A172 (cell line): Measurements from ENCODE around the gene SORT1. TPM values are rescaled to one million over a fixed set of nuclear protein-coding genes. Genes with fewer than 3 reads are reported as not detected.
"Not testable (repeated sequence)": the region's sequence is repeated elsewhere in the genome, so short reads cannot be mapped to it uniquely, and the experiment has no call there.

Experiments
- DNase-seq: peaks from one replicate; pipeline ENCODE4 v3.0.0-alpha.2; 2015; ENCODE audit warnings: low spot score
- total RNA-seq: library from RNA; depleted of rRNA; stranded (reverse); fragments of >200 nt; shearing (Covaris generic); gene quantifications from 2 replicates; pipeline ENCODE4 v1.2.3, GENCODE V29; 2014

SORT1 gene
- total RNA-seq, 1 experiment from 2014 or later, result 15.9 TPM

DNA sequence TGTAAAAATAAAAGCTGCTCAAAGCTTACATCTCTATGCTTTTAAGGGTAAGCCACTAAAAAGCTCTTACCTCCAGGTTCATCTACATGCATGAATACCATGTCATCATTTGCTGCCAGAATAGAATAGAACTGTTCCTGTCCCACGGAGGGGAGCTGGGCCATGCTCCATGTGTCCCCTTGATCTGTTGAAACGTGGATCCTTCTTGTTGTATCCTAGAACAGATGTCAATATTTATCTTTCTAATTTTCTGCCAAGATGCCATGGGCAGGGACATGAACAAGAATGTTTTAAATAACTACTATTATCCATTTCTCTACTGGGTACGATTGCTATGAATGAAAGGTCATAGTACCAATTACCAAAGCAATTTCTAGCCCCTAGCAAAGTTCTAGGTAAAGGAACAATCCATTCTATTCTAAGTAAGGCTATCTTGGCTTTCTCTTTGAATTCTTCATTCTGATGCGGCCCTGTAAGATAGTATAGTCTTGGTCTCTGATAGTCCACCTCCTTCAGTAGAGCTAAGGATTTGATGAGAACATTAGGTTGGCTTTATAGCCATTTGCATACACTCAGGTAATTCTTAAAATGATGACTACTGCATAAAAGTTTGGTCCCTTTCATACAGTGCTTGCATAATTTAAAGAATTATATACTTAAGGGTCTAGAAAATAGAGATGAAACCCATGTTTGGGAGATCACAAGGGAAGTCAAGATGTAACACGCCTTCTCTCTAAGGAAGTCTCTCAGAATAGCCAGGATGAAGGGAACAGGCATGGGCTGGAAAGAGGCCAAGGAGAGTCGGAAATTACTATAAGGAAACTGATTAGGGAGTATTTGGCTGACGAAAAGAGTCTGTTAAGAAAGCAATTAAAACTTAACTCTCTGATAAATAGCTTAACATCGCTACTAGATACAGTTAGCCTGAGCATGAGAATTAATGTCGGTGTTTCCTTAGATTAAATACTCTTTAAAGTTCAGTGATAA, 55.5 kb downstream of the SORT1 start:
- DNase-seq, result no peak

- no peak for DNase-seq
These were observed 59.1 kb downstream of the SORT1 start for GRCh38 chr1:109338608-109339007.

DNA sequence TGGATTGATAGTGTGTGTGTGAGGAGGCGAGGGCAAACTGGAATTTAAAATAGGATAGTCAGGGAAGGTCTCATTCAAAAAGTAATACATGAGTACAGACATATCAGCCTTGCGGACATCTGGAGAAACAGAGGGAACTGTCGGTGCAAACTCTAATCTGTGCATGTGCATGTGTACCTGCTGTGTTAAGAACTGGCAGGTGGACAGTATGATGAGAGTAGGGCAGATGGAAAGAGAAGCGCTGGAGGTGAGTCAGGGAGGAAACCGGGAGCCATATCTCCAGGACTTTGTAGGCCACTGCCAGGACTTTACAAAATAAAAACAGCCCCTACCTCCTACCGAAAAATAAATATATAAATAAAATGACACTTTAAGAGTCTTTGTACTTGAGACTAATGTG, 59.6 kb downstream of the SORT1 start:
- DNase-seq, result no peak

DNA sequence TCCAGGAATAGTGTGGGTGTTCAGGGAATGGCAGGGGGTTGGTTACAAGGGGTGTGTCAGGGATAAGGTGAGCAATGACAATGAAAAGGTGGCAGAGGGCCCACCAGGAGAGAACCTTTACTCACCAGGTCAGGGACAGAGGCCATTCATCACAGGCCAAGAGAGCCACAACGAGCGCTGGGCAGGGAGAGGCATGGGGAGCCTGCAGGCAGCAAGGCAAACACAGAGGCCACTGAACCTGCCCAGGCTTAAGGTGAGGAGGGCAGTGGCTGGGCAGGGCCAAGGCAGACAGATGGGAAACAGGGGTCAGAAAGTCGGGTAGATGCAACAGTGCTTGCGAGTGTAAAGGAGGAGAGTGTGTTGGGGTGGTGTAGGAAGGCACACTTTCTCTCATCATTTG, 62.6 kb downstream of the SORT1 start:
- no peak for DNase-seq

- DNase-seq, result no peak
These were observed 66.6 kb downstream of the SORT1 start for GRCh38 chr1:109331113-109331512.

DNA sequence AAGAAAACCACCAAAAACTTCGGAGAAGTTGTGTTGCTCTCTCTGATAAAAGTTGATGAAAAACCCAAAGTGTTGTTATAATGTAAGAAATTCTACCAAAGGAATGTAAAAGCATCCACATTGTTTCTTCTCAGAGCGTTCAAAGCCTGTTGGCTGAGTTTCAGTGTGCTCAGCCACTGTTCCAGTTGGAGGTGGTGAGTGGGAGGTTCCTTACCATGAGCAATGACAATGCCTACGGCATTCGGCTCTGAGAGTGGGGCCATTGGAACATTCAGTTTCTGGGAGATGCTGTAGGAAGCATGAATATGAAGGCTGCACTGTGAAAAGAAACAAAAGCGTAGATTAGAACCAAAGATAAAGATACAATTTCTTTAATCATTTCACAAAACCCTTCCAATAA, 70.4 kb downstream of the SORT1 start:
- DNase-seq, result no peak

- no peak for DNase-seq
These were observed 74.7 kb downstream of the SORT1 start for GRCh38 chr1:109322974-109323373.

DNA sequence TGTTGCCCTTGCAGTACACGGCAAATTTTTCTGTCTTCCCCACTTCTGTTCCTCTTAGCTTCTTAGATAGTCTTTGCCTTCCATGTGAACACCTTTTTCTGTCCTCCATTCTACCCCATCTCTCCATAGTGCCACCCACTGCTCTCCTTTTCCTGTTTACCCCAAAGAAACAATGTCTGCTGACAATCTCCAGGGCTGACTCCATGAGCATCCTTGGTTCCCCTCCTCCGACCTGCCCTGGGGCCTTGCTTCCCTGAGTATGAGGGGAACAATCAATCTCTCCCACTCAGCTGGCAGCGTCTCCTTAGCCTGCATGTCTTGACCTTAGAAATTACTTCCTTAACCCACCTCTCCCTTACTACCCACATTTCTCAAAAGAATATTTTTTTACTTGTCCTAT, 78.6 kb downstream of the SORT1 start:
- no peak for DNase-seq

- DNase-seq, result no peak
These were observed 81.2 kb downstream of the SORT1 start for GRCh38 chr1:109316506-109316905.

DNA sequence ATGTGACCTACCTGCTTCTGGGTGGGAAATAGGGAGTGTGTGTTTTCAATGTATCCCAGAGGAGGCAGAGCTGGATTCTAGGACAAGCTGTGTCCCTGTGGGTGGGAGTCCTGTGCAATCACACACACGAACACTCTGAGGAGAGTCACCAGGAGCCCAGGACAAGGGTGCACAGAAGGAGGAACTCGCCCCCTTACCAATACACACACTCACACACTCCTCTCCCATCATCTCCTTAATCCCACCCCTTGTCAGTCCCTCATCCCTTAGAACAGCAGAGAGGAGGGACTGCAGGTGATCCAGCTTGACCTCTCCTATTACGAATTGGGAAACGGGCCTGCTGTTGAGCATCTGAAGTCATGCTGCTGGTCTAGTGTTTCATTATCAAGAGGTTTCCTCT, 82.4 kb downstream of the SORT1 start:
- no peak for DNase-seq

GRCh38 chr1:109314795-109315194, 82.9 kb downstream of the SORT1 start:
- DNase-seq, result no peak

GRCh38 chr1:109312978-109313775, 84.5 kb downstream of the SORT1 start:
- DNase-seq, result no peak

- no peak for DNase-seq
These were observed 85.5 kb downstream of the SORT1 start for GRCh38 chr1:109312246-109312645.

DNA sequence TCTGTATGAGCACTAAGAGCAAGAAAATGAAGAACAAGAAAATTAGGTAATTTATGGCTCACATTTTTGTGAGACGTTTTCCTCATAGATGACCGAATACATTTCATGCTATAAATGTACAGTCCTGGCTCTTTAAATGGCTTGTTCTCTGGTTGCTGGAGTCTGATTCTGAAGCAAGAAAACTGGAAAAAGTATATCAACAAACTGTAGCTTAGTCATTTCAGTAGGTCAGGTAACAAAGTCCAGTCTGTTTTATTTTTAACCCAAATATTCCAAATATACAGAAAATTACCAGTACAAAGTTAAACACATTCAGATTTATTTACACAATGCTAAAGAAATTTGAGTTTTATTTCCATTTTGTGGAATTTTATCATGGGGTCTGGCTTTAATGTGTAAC, 88.4 kb downstream of the SORT1 start:
- no peak for DNase-seq

DNA sequence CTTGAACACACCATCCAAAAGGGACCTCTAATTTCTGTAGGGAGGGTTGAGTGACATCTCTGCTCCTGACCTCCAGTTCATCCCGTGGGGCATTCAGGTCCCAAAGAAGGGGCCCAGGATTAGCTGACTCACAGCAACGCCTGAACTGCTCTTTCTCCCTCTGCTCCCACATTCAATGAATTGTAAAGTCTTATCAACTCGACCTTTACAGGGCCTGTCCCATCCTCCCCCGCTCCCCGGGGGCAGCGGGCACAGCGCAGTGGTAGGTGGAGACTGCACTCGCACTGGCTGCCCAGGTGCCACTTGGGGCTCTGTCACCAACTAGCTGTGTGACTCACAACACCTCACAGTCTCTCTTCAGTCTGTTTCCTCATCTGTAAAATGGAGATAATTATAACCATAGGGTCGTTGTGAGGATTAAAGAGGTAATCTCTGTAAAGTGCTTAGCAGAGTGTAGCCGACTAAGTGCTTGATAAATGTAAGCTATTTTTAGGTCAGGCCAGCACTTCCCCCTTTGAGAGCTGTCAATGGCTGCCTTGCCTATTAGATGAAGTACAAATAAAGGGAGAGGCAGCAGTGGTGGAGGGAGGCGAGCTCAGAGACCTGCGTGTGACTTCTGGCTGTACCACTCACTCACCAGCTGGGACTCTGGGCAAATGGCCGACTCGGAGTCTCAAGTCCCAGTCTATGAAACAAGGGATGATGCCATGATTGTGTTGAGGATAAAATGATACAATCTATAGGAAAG, 90.3 kb downstream of the SORT1 start:
- no peak for DNase-seq

GRCh38 chr1:109306832-109307273, 90.9 kb downstream of the SORT1 start, which contains the start of gene MYBPHL:
Gene MYBPHL (minus strand): TSS chr1:109307011. CDS start chr1:109306991, 20 bp downstream.
- DNase-seq, result no peak

- DNase-seq, result not testable (repeated sequence)
These were observed 91.7 kb downstream of the SORT1 start for GRCh38 chr1:109305991-109306390.

- no peak for DNase-seq
These were observed 93.3 kb downstream of the SORT1 start for GRCh38 chr1:109304226-109304920.

GRCh38 chr1:109301874-109302273, 95.8 kb downstream of the SORT1 start:
- no peak for DNase-seq

DNA sequence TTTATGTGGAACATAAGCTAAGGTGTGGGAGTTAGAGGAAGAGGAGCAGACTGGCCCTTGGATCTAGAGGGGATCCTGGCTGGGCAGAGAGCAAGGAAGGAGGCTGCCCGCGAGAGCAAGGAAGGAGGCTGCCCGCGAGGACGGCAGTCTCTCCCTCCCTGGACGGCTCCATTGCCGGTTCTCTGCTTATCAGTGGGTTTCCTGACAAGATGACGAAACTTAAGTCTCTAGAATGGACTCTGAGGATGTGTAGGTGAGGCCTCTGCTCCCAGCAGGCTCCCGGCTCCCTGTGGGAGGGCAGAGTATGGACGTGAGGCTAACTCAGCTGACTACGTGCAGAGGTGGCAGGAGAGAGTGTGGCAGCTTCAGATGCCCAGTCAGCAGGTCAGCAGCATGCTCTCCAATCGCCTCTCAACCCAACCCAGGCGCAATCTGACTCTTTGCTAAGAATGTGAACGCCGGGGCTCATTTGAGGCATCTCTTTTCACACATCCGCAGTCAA, 97.0 kb downstream of the SORT1 start:
- DNase-seq, result no peak
